GM18951 (cell line): ENCODE data around the gene S100A8.

Experiments used
- POLR2A ChIP-seq: IDR thresholded peaks from 4 replicates; pipeline ENCODE4 v1.6.1; 2011; ENCODE audit warnings: mild to moderate bottlenecking; ENCODE audit not compliant: insufficient read length, insufficient read depth; ENCODE audit errors: extremely low read depth
- in situ Hi-C: fragments of 300-500 bp; cut with MboI; formaldehyde crosslinking; loops from one replicate; pipeline ENCODE4 v1.12.0; 2022; ENCODE audit warnings: low sequenced_read_pairs, mixed read lengths, inconsistent platforms; ENCODE audit not compliant: unreplicated experiment

Gene S100A8

DNA sequence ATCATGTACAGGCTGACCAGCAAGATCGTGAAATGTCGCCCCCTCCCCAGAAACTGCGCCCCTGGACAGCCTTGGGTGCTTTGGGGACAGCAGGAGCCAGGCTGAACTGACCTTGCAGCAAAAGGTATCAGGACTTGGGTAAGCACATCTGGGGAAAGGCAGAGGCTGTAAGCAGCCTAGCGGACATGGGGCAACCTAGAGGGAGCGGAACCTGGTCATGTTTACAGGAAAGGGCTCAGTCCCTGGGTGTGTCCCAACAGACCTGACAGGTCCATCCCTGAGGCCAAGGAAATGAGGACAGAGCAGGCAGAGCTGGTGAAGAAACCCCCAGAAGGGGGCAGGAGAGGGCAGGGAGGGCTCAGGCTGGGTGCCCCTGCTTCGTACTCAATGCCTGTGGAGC lies 3.1 kb upstream of the S100A8 start:
- in situ Hi-C loops = no loop called here

DNA sequence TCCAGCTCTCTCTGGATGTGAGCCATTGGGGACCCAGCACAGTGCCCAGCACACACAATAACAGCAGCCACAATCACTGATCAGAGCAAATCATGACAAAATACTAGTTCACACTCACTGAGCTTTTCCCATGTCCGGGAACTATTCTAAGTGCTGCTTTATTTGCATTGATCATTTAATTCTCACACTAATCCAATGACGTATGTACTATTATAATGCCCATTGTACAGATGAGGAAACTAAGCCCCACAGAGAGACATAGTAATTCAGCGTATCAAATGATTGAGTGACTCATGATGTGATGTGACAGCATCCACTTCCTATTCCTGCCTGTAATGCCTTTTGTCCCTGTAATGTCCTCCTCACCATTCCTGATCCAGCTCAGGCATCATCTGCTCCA lies 1.9 kb upstream of the S100A8 start:
- no peak for TF ChIP-seq POLR2A
- in situ Hi-C loops = no loop called here

More for the DNA sequence above, 3.1 kb upstream of the S100A8 start:
- no peak for TF ChIP-seq POLR2A

DNA sequence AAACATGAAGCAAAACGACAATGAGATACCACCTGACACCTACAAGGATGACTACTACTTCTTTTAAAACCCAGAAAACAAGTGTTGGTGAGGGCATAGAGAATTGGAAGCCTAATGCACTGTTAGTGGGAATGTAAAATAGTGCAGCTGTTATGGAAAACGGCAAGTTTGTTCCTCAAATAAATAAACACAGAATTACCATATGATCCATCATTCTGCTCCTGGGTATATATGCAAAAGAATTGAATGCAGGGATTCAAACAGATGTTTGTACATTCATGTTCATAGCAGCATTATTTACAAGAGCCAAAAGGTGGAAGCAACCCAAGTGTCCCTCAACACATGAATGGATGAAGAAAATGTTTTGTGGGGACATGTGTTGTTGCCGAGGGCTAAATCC lies 1.4 kb upstream of the S100A8 start:
- in situ Hi-C loops = no loop called here
- no peak for TF ChIP-seq POLR2A

DNA sequence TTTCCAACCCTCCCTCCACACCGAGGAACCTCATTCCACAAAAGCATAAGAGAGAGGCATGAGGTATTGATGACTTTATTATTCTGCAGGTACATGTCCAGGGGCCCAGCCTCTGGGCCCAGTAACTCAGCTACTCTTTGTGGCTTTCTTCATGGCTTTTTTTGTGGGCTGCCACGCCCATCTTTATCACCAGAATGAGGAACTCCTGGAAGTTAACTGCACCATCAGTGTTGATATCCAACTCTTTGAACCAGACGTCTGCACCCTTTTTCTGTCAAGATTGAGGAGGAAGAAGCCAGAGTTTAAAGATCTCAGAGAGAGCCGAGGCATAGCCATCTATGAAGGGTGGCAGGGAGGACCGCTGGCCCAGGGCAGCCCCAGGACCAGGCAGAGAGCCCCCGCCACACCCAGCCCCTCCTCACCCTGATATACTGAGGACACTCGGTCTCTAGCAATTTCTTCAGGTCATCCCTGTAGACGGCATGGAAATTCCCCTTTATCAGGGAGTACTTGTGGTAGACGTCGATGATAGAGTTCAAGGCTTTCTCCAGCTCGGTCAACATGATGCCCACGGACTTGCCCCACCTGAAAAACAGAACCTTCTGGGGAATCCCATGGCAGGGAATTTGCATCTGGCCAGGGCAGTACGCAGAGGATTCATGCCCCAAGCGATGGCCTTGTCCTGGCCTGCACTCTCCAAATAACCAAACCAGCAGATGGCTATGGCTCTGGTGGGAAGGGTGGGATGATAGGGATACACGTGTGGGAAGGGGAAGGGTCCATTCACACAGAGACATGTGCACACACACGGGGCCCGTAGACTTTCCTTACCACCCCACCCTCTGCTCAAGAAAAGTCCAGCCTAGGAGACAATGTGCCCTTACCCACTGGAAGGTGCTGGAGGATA lies 647 bp downstream of the S100A8 start:
- TF ChIP-seq POLR2A = no peak
- in situ Hi-C loops = no loop called here

DNA sequence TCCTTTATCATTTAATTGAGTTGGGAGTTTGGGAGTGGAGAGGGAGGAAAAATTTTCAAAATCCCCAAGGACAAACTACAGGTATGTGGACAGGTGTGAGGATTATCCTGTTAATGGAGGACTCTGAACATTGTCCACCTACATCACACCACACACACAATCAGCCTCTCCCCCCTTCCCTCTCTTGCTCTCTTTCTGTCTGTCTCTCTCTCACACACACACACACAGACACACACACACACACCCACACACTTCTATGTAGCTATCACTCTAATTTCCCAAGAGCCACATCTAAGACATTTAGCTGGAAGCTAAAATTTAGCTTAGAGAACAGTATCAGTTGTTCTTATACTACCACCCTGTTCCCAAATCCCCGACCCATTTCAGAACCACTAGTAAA lies 1.5 kb downstream of the S100A8 start:
- in situ Hi-C loops = no loop called here
- no peak for TF ChIP-seq POLR2A

DNA sequence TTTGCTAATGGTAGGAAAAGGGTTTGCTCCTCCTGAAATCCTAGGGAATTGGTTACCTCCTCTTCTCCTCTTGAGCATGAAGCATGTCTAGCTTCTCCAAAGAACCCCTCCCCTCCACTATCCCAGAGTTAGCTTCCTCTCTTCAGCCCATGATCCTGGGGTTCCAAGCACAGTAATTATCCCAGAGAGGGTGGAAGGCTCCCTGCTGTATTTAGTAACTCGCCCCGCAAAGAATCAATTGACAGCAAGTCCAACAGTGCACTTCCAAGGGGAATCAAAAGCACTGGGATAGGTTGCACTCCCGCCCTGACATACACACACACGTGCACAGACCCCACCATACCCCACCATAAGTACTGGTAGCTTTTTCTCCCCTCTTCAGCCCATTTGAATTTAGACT lies 3.1 kb downstream of the S100A8 start:
- in situ Hi-C loops = no loop called here
- TF ChIP-seq POLR2A = no peak

DNA sequence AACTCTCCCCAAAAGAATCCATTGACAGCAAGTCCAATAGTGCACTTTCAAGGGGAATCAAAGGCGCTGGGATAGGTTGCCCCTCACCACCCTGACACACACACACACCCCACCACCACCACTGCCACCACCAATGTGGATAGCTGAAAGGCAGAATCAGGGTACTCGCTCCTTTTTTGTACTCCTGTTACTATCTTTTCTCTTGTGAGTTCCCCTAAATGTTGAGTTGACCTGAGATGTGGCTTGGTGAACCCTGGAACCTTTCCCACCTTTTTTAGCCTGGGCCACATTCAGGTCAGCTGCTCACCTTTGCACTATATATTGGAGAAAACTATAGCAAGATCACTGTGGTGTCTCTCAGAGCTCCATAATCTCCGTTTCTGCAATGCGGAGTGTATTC lies 3.9 kb downstream of the S100A8 start:
- in situ Hi-C loops = no loop called here
- TF ChIP-seq POLR2A = no peak

DNA sequence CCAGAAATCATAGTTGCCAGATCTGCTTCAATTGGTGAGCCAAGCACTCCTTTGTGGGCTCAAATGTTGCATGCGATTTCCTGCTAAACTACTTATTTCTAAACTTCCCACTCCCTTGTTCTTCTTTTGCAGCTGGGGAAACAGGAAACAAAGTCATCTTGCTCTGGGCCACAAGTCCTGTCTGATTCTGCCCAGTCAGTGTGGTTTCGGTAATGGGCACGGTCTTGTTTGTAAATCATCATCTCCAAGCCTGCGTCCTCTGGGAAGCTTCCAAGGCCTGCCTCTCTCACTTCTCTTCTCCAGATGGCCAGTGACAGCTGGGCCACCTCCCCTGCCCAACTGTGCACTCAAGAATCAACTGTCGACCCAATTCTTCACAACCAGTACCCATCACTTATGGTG lies 4.4 kb downstream of the S100A8 start:
- no peak for TF ChIP-seq POLR2A
- in situ Hi-C loops = no loop called here

DNA sequence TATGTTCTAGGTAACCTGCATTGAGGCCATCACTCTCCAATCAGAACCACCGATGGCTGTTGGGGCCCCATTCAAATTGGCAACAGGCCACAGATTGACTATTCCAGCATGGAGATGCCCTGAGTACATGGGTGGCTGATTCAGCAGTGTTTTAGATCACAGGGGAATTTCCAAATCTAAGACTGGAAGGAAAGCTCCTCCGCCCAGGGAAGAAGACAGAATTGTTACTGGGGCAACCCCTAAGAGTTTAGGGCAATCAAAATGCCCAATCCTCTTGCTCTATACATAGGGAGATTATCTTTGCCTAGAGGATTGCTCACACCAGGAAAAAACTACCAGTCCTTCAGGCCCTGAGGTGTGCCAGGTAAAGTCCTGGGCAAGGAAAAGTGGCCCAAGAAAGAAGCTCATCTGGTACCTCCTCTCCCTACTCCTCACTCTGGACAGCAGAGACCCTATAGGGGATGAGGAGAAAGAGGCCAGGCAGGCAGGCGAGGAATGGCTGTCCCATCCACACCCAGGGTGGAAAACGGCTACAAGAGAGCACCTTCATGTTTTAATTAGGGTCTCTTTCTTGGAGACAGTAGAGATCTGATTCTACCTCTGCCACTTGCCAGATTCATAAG lies 5.8 kb downstream of the S100A8 start:
- no peak for TF ChIP-seq POLR2A
- in situ Hi-C loops = no loop called here

DNA sequence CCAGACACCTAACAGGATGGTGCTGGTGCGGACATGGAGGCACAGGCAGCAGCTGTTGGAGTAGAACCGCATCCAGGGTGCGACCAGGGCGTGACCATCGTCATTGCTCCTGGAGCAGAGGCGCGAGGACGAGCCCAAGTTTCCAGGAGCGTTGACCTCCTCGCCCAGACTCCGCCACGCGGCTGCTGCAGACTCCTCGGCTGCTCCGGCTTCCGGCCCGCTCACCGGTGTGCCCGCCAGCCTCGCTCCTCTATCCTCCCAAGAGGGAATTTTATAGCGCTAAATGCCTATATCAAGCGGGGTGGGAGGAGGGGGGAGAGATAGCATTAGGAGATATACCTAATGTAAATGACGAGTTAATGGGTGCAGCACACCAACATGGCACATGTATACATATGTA lies 10.2 kb downstream of the S100A8 start:
- TF ChIP-seq POLR2A = no peak

DNA sequence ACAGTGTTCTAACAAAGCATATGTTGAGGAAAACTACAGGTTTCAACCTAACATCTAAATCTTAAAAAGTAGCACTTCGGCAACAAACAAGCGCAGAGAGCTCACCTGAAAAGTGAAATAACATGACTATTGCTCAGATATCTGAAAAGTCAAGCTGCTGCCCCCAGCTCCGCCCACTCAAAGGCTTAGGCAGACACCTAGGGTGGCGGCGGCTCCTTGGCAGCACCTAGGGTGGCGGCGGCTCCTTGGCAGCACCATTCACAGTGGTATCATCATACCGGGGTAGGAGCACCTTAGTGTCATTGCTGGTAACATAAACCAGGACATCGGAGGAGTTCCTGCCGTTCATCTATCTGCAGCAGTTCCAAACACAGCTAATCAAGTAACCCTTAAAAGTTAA lies 11.3 kb downstream of the S100A8 start:
- in situ Hi-C loops = no loop called here
- no peak for TF ChIP-seq POLR2A

More for the DNA sequence above, 10.2 kb downstream of the S100A8 start:
- in situ Hi-C loops = no loop called here

DNA sequence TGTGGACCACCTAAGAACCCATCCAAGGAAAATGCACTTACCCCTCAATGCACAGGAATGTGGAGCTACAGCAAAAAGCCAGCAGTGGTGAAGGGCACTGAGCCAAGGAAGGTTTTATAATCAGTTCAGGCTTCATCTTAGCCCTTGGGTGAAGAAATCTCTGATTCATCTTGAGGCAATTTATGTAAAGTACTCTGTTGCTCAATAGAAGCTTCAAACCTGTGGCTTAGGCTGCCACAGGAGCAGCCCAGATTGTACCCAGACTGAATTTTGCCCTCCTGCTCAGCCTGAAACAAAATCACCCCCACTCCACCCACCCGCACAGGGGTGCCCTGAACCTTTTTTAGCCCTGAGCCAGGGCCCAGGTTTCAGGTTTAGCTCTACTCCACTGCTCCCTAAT lies 15.4 kb downstream of the S100A8 start, which contains the start of gene S100A12:
S100A12 (minus strand) TSS at position 111 of the 400 bp plus-strand sequence. CDS start 1,029 bp downstream, outside the sequence.
- in situ Hi-C loops = no loop called here

DNA sequence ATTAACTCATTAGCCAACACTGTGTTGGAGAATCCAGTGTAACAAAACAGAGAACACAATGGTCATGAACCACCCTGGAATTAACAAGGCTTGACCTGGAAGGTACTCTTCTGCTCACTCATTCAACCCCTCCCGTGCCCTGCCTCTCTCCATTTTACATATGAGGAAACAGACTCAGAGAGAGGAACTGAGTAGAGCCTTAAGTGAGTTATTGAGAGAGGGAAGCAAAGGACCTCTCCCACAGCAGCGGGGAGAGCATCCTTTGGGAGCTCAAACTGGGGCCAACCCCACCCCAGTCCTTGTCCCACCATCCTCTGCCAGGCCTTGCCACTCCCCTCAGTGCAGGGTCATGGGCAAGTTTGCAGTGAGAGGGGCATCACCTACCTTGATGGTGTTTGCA lies 16.8 kb downstream of the S100A8 start:
- TF ChIP-seq POLR2A = no peak
- in situ Hi-C loops = no loop called here

More for the DNA sequence above, 15.4 kb downstream of the S100A8 start, which contains the start of gene S100A12:
- no peak for TF ChIP-seq POLR2A

DNA sequence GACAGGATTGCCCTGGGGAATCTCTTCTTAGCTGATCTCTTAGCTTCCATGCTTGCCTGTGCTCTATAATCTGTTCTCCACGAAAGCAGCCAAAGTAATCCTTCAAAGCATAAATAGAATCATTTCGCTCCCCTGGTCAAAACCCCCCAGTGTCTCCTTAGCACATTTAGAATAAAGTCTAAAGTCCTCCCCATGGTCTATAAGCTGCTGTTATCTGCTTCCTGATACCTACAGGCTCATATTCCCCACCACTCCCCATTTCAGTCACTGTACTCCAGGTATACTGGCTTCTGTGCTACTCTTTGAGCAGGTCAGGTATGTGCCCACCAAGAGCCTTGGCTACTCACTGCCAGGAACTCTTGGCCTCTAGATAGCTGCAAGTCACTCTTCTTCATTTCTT lies 18.3 kb downstream of the S100A8 start:
- no peak for TF ChIP-seq POLR2A
- in situ Hi-C loops = no loop called here
